Skeletal muscle satellite cell (primary cell): ENCODE measurements around the gene PBXIP1.
"Not testable (repeated sequence)": the region's sequence is repeated elsewhere in the genome, so short reads cannot be mapped to it uniquely, and the experiment has no call there.

Experiments used
- H3K27me3 ChIP-seq: 2 replicates; pipeline ENCODE4 v1.7.0; 2013; ENCODE audit warnings: low read length; ENCODE audit not compliant: control insufficient read depth, insufficient read depth
- H3K36me3 ChIP-seq: 2 replicates; pipeline ENCODE4 v1.7.0; 2013; ENCODE audit warnings: mild to moderate bottlenecking, control low read depth, low read length; ENCODE audit not compliant: insufficient read depth
- H3K4me1 ChIP-seq: 2 replicates; pipeline ENCODE4 v1.7.0; 2013; ENCODE audit warnings: low read length; ENCODE audit not compliant: control insufficient read depth, insufficient read depth
- H3K4me2 ChIP-seq: 2 replicates; pipeline ENCODE4 v1.7.0; 2013; ENCODE audit warnings: mild to moderate bottlenecking, low read length
- H3K4me3 ChIP-seq: 2 replicates; pipeline ENCODE4 v1.7.0; 2013; ENCODE audit warnings: low read length
- H3K9ac ChIP-seq: 2 replicates; pipeline ENCODE4 v1.7.0; 2013; ENCODE audit warnings: mild to moderate bottlenecking, low read depth, low read length, moderate library complexity
- H3K9me3 ChIP-seq: replicated peaks from 2 replicates; pipeline ENCODE4 v1.7.0; 2013; ENCODE audit warnings: mild to moderate bottlenecking, control low read depth, low read length

The PBXIP1 gene

GRCh38 chr1:154992721-154993571 lies 37.0 kb upstream of the PBXIP1 start:
- Histone ChIP-seq H3K4me3 (no peak overlapping the region), H3K27me3 (no peaks in the 10 kb centered on the region), H3K4me2 (no peak overlapping the region), H3K36me3 (peaks cover 24% of the 10 kb centered on the region), H3K4me1 (peaks cover 4% of the 10 kb centered on the region), H3K9ac (no peak overlapping the region), H3K9me3 (no peaks in the 10 kb centered on the region)

- no peaks in the 10 kb centered on the region for H3K9me3 ChIP-seq
- H3K27me3 ChIP-seq = no peaks in the 10 kb centered on the region
- H3K36me3 ChIP-seq = peaks cover 36% of the 10 kb centered on the region
- H3K9ac ChIP-seq = no peak overlapping the region
- H3K4me1 ChIP-seq = peaks cover 4% of the 10 kb centered on the region
- H3K4me2 ChIP-seq = no peak overlapping the region
- H3K4me3 ChIP-seq = no peak overlapping the region
Measured at GRCh38 chr1:154990276-154990675, 34.4 kb upstream of the PBXIP1 start.

DNA sequence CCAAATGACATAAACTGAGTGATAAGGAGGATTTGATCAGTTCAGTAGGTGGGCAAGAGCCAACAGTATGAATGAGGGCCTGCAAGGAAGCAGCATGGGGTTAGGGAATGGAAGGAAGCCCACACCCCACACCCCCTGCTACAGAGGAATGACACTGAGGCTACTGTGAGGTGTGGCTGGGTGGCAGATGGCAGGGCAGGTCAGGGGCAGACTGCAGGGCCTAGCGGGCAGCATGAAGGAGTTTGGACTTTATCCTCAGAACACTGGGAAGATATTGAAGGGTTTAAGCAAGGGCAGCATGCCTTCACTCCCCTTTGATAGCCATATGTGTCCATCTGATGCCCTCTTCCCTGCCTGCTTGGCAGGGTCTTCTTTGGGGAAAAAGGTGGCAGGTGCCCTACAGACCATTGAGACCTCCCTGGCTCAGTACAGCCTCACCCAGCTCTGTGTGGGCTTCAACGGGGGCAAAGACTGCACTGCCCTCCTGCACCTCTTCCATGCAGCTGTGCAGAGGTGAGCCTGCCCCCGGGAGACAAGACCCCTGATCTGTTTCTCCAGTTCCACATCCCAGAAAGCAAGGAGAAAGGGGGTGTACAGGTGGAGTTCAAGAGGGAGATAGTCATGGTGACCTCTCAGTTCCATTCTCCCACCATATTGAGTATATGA lies 33.4 kb upstream of the PBXIP1 start:
- peaks cover 8% of the 10 kb centered on the region for H3K4me1 ChIP-seq
- no peak overlapping the region for H3K9ac ChIP-seq
- no peaks in the 10 kb centered on the region for H3K27me3 ChIP-seq
- no peaks in the 10 kb centered on the region for H3K9me3 ChIP-seq
- H3K4me2 ChIP-seq = no peak overlapping the region
- no peak overlapping the region for H3K4me3 ChIP-seq
- H3K36me3 ChIP-seq = peaks cover 36% of the 10 kb centered on the region

- Histone ChIP-seq H3K27me3 (no peaks in the 10 kb centered on the region), H3K4me1 (peaks cover 14% of the 10 kb centered on the region), H3K9me3 (no peaks in the 10 kb centered on the region), H3K4me3 (no peak overlapping the region), H3K4me2 (no peak overlapping the region), H3K9ac (no peak overlapping the region), H3K36me3 (peaks cover 36% of the 10 kb centered on the region)
Measured at GRCh38 chr1:154988058-154988954, 32.4 kb upstream of the PBXIP1 start.

- Histone ChIP-seq H3K9ac (no peak overlapping the region), H3K4me1 (peaks cover 15% of the 10 kb centered on the region), H3K4me3 (no peak overlapping the region), H3K36me3 (peaks cover 36% of the 10 kb centered on the region), H3K4me2 (no peak overlapping the region), H3K9me3 (no peaks in the 10 kb centered on the region), H3K27me3 (no peaks in the 10 kb centered on the region)
Measured at GRCh38 chr1:154987326-154987725, 31.4 kb upstream of the PBXIP1 start.

DNA sequence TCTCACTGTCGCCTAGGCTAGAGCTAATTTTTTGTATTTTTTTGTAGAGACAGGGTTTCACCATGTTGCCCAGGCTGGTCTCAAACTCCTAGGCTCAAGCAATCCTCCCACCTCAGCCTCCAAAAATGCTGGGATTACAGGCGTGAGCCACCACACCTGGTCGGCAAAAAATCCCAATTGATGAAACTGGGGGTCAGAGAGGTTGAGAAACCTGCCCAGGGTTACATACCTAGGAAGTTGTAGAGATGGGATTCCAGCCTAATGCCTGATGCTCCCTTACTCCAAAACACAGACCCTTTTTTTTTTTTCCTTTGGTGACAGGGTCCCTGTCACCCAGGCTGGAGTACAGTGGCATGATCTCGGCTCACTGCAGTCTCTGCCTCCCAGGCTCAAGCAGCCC lies 30.8 kb upstream of the PBXIP1 start:
- H3K9ac ChIP-seq, H3K4me3 ChIP-seq, H3K4me2 ChIP-seq, H3K9me3 ChIP-seq, H3K27me3 ChIP-seq: not testable (repeated sequence)
- H3K36me3 ChIP-seq = peaks cover 36% of the 10 kb centered on the region
- peaks cover 16% of the 10 kb centered on the region for H3K4me1 ChIP-seq

DNA sequence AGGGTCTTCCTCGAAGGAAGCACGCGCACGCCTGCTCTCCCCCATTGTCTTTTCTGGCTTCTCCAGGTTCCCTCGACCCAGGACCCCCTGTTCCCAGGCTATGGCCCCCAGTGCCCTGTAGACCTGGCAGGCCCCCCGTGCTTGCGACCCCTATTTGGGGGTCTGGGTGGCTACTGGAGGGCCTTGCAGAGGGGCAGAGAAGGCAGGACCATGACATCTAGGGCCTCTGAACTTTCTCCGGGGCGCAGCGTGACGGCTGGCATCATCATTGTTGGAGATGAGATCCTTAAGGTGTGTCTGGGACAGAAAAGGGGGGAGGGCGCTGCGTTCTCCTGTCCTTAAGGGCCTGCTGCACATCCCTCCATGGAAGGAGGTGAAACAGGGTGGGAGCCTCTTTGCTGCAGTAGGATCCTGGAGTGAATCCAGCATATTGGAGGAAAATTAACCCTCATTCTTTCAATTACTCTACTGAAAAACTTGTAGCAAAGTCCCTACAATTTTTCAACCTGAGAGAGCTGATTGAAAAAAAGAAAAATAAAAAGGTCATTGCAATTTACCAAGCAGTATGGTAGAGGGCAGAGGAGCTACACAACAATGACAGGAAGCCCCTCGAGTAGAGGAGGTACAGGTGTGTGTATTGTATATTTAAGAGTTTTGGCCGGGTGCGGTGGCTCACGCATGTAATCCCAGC lies 28.0 kb upstream of the PBXIP1 start:
- H3K27me3 ChIP-seq = no peaks in the 10 kb centered on the region
- H3K9ac ChIP-seq = peak overlapping the region; percentile 88
- H3K4me1 ChIP-seq = peaks cover 16% of the 10 kb centered on the region
- H3K4me2 ChIP-seq = peak overlapping the region; percentile 89
- H3K36me3 ChIP-seq = peaks cover 28% of the 10 kb centered on the region
- peak overlapping the region; percentile 75 for H3K4me3 ChIP-seq
- no peaks in the 10 kb centered on the region for H3K9me3 ChIP-seq

DNA sequence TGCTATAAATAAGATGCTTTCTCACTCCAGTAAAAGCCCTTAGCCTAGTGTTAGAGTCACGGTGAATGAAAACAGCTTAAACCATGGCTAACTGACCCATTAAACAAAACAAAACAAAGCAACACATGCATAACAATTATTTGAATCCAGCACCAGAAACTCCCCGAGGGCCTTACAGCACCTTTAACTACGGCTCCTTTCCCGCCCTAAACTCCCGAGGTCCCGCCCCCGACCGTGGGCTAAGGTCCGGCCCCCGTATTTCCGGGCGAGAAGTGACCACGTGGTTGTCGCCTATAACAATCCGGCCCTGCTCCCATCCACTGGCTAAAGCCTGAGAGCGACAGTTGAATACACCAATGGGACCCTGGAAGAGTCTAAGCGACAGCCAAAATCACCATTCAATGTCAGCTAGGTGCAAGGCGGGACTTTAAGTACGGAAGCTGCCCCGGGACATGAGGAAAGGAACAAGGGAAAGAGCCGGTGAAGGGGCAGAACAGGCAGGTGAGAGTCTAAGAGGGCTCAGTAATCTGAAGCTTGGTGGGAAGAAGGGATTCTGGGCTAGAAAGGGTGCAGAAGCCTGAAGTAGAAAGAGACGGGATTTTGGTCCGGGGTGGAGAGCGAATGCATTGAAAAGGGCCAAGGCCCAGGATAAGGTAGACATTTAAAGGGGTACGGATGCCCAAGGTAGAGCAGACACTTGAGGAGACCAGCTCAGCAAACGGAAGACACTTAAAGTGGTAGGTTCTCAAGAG lies 27.2 kb upstream of the PBXIP1 start, which contains the start of gene FLAD1:
Gene FLAD1, plus strand, starts transcription at position 448 of the 752 bp plus-strand sequence. CDS start 351 bp downstream, outside the sequence.
- H3K36me3 ChIP-seq = peaks cover 22% of the 10 kb centered on the region
- H3K9me3 ChIP-seq = no peaks in the 10 kb centered on the region
- peak within 1 kb of the TSS; percentile 88 for H3K9ac ChIP-seq
- no peaks in the 10 kb centered on the region for H3K27me3 ChIP-seq
- peak within 1 kb of the TSS; percentile 89 for H3K4me2 ChIP-seq
- H3K4me1 ChIP-seq = peaks cover 16% of the 10 kb centered on the region
- peak within 1 kb of the TSS; percentile 75 for H3K4me3 ChIP-seq

DNA sequence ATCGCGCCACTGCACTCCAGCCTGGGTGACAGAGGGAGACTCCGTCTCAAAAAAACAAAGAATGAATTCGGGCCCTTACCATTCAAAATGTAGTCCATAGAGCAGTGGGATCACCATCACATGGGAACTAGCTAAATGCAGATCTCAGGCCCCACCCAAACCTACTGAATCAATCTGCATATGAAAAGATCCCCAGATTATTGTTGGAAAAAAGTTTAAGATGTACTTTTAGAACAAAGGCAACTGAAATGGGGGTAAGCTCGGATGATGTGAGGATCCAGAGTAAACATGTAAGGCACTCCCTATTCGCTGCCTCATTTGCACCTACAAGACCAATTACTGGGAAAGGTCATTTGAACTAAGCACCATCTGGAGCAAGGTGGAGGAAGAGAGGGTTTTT lies 26.4 kb upstream of the PBXIP1 start:
- peak overlapping the region; percentile 84 for H3K4me2 ChIP-seq
- no peaks in the 10 kb centered on the region for H3K9me3 ChIP-seq
- peaks cover 15% of the 10 kb centered on the region for H3K36me3 ChIP-seq
- H3K4me1 ChIP-seq = peaks cover 16% of the 10 kb centered on the region
- no peaks in the 10 kb centered on the region for H3K27me3 ChIP-seq
- peak overlapping the region; percentile 69 for H3K9ac ChIP-seq
- peak overlapping the region; percentile 75 for H3K4me3 ChIP-seq

DNA sequence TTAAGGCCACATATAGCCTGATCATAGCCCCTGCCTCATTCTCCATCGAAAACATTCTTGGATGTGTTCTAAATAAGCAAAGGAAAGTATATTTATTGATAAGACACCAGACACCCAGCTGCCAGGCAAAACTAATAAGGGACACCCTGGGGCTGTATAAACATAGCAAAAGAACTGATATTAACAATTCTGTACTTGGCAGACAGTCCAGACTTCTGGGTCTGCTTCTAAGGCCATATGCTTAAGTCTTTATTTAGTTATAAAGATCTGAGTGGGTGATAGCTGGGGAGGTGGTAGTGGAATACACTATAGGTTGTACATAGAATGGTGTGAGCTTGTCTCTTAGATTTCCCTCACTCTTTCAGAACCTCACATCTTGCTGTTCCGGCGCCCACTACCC lies 22.5 kb upstream of the PBXIP1 start:
- Histone ChIP-seq H3K4me3 (no peak overlapping the region), H3K4me1 (peaks cover 17% of the 10 kb centered on the region), H3K27me3 (no peaks in the 10 kb centered on the region), H3K9ac (no peak overlapping the region), H3K4me2 (no peak overlapping the region), H3K9me3 (no peaks in the 10 kb centered on the region), H3K36me3 (peaks cover 9% of the 10 kb centered on the region)
